Keratinocyte (primary cell): ENCODE results near the gene RPS23. TPM values are rescaled to one million over a fixed set of nuclear protein-coding genes. Genes with fewer than 3 reads are reported as not detected.

ENCODE experiments used
- DNase-seq: peaks from one replicate; pipeline ENCODE4 v3.0.0-alpha.2; 2011; ENCODE audit warnings: low read depth, missing footprints, low spot score
- FAIRE-seq: peaks from 2 replicates; lab custom pipeline; 2011; peaks lifted over from hg19 to GRCh38; lab: Jason Lieb, UNC
- H2AFZ ChIP-seq: 2 replicates; pipeline ENCODE4 v1.6.0; 2012; ENCODE audit warnings: low read length, control low read depth, inconsistent platforms; ENCODE audit not compliant: control insufficient read depth
- H3K27ac ChIP-seq: 2 replicates; pipeline ENCODE4 v1.5.1; 2011; ENCODE audit warnings: low read length; ENCODE audit not compliant: control insufficient read depth, insufficient read depth
- H3K27me3 ChIP-seq: 3 replicates; pipeline ENCODE4 v1.6.0; 2011; ENCODE audit warnings: low read length; ENCODE audit not compliant: control insufficient read depth, insufficient read depth; ENCODE audit errors: extremely low read depth
- H3K36me3 ChIP-seq, 2 experiments: 2 replicates in 1 of 2; 3 replicates in 1 of 2; pipeline ENCODE4 v1.5.1; 2011; ENCODE audit warnings: low read length in 2 of 2, mild to moderate bottlenecking in 1 of 2; ENCODE audit not compliant: control insufficient read depth in 2 of 2, insufficient read depth in 2 of 2; ENCODE audit errors: extremely low read depth in 1 of 2
- H3K4me1 ChIP-seq: 3 replicates; pipeline ENCODE4 v1.5.1; 2011; ENCODE audit warnings: low read length; ENCODE audit not compliant: control insufficient read depth, insufficient read depth; ENCODE audit errors: extremely low read depth
- H3K4me2 ChIP-seq: 3 replicates; pipeline ENCODE4 v1.6.0; 2011; ENCODE audit warnings: low read depth, low read length; ENCODE audit not compliant: control insufficient read depth, insufficient read depth; ENCODE audit errors: extremely low read depth
- H3K4me3 ChIP-seq, 3 experiments: fragments of 200-600 bp in 1 of 3; sonication (generic) in 1 of 3; 2 replicates in 2 of 3; 3 replicates in 1 of 3; pipeline ENCODE4 v1.5.1; 2011 to 2016; ENCODE audit warnings: low read length in 3 of 3, mild to moderate bottlenecking in 3 of 3, control low read depth in 2 of 3, inconsistent platforms in 1 of 3, low read depth in 1 of 3, mixed read lengths in 1 of 3, mixed run types in 1 of 3, moderate library complexity in 1 of 3; ENCODE audit not compliant: control insufficient read depth in 2 of 3, insufficient read depth in 2 of 3; ENCODE audit errors: extremely low read depth in 1 of 3
- H3K79me2 ChIP-seq: 2 replicates; pipeline ENCODE4 v1.6.0; 2012; ENCODE audit warnings: low read length; ENCODE audit not compliant: control insufficient read depth, insufficient read depth
- H3K9ac ChIP-seq: 3 replicates; pipeline ENCODE4 v1.6.0; 2011; ENCODE audit warnings: low read length; ENCODE audit not compliant: control insufficient read depth, insufficient read depth; ENCODE audit errors: extremely low read depth
- H3K9me1 ChIP-seq: 3 replicates; pipeline ENCODE4 v1.6.0; 2011; ENCODE audit warnings: low read length; ENCODE audit not compliant: control insufficient read depth, insufficient read depth; ENCODE audit errors: extremely low read depth
- H3K9me3 ChIP-seq: 2 replicates; pipeline ENCODE4 v1.5.1; 2012; ENCODE audit warnings: low read depth, low read length; ENCODE audit not compliant: control insufficient read depth
- H4K20me1 ChIP-seq: 3 replicates; pipeline ENCODE4 v1.6.0; 2011; ENCODE audit warnings: low read length; ENCODE audit not compliant: control insufficient read depth, insufficient read depth; ENCODE audit errors: extremely low read depth
- EZH2 ChIP-seq: IDR thresholded peaks from one replicate; pipeline ENCODE4 v1.6.1; 2012; ENCODE audit warnings: inconsistent platforms, mild to moderate bottlenecking, low read length, moderate library complexity
- dilution Hi-C: fragments of 300-500 bp; cut with MboI; formaldehyde crosslinking; loops from one replicate; pipeline ENCODE4 v1.7.0; 2020; ENCODE audit warnings: low sequenced_read_pairs; ENCODE audit not compliant: extremely low pct_ligation_motif_present
- polyA plus RNA-seq, 5 experiments: library from polyadenylated mRNA; depleted of rRNA in 3 of 5; stranded (reverse) in 3 of 5; stranded (forward) in 1 of 5; unstranded in 1 of 5; fragments of >200 nt; gene quantifications; 1 replicate in 1 of 5; 2 replicates in 3 of 5; 3 replicates in 1 of 5; pipeline versions ENCODE4 v1.2.1 to v1.2.3, GENCODE V29; 2011 to 2012; ENCODE audit warnings: missing spikeins in 2 of 5, low read depth in 1 of 5, low replicate concordance in 1 of 5
- TF ChIP-seq, protein P1 (sequence below), 3 experiments: IDR thresholded peaks in 1 of 3; conservative IDR thresholded peaks in 1 of 3; optimal IDR thresholded peaks in 1 of 3; 2 replicates in 2 of 3; 3 replicates in 1 of 3; pipeline versions ENCODE3 to v1.5.1; 2011; ENCODE audit warnings: low read length in 3 of 3, mild to moderate bottlenecking in 3 of 3, moderate library complexity in 2 of 3, control low read depth in 1 of 3, inconsistent platforms in 1 of 3; ENCODE audit not compliant: insufficient read depth in 2 of 3; ENCODE audit errors: extremely low read depth in 1 of 3

The RPS23 gene
- polyA plus RNA-seq, 1 donor (not counting 4 experiments of a cell fraction or from before 2014, with no cell fraction given), result 2,776 TPM

DNA sequence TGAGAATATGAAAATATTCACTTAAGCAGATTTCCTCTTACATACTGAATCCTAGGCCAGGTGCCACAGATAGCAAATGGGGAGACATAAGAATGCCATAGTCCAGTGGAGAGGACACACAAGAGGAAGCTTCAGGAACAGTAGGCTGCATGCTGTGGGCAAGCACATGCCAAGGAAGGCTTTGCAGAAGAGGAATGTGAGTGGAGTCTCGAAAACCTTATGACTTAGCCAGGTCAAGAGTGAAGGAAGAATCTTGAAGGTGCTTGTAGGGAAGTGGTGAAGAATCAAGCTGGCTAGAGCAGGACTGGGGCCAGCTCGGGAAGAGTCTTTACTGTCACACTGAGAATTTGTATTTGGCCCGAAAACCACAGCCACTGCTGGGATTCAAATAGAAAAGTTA lies 20.4 kb downstream of the RPS23 start:
- Histone ChIP-seq H3K4me2 (no peak overlapping the region), H3K27ac (no peak overlapping the region), H2AFZ (no peak overlapping the region), H4K20me1 (no peaks in the 10 kb centered on the region), H3K9me3 (no peaks in the 10 kb centered on the region), H3K9me1 (peaks cover 2% of the 10 kb centered on the region), H3K9ac (no peak overlapping the region), H3K27me3 (no peaks in the 10 kb centered on the region), H3K36me3 (no peaks in the 10 kb centered on the region), H3K4me3 (no peak overlapping the region), H3K79me2 (no peaks in the 10 kb centered on the region), H3K4me1 (no peaks in the 10 kb centered on the region)
- no peak for FAIRE-seq
- TF ChIP-seq, protein P1, sequence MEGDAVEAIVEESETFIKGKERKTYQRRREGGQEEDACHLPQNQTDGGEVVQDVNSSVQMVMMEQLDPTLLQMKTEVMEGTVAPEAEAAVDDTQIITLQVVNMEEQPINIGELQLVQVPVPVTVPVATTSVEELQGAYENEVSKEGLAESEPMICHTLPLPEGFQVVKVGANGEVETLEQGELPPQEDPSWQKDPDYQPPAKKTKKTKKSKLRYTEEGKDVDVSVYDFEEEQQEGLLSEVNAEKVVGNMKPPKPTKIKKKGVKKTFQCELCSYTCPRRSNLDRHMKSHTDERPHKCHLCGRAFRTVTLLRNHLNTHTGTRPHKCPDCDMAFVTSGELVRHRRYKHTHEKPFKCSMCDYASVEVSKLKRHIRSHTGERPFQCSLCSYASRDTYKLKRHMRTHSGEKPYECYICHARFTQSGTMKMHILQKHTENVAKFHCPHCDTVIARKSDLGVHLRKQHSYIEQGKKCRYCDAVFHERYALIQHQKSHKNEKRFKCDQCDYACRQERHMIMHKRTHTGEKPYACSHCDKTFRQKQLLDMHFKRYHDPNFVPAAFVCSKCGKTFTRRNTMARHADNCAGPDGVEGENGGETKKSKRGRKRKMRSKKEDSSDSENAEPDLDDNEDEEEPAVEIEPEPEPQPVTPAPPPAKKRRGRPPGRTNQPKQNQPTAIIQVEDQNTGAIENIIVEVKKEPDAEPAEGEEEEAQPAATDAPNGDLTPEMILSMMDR (optimal IDR thresholded peaks at IDR 0.05 in 1 of 3, IDR thresholded peaks at IDR 0.05 in 1 of 3, conservative IDR thresholded peaks at IDR 0.05 in 1 of 3; ENCODE audit: extremely low read depth in 1 of 3, insufficient read depth in 2 of 3, low read length in 3 of 3), result no peak
- no peak for TF ChIP-seq EZH2
- DNase-seq, result no peak
- dilution Hi-C loops, result no loop called here

DNA sequence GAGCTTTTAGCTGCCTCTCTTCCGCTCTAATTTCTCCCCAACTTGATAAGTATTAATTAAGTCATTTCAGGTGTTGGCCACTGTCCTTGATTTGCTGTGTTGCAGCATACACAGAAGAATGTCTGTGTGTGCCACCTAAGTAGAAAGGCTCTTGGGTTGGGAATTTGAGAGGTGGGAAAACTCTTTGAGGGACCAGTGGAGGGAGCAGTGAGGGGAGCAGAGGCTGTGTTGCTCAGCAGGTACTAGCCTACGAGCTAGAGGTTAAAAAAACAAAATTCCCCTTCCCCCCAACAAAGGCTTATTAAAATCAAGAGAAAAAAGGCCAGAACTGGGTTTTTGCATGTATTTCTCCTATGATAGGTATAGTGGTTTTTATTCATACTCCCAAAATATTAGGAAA lies 20.9 kb downstream of the RPS23 start:
- FAIRE-seq (no peak), DNase-seq (no peak)
- TF ChIP-seq, protein P1 (optimal IDR thresholded peaks at IDR 0.05 in 1 of 3, IDR thresholded peaks at IDR 0.05 in 1 of 3, conservative IDR thresholded peaks at IDR 0.05 in 1 of 3; ENCODE audit: extremely low read depth in 1 of 3, insufficient read depth in 2 of 3, low read length in 3 of 3), result no peak
- TF ChIP-seq EZH2, result no peak
- Histone ChIP-seq H3K4me1 (no peaks in the 10 kb centered on the region), H2AFZ (no peak overlapping the region), H3K4me2 (no peak overlapping the region), H3K36me3 (no peaks in the 10 kb centered on the region), H3K9me3 (no peaks in the 10 kb centered on the region), H3K27me3 (no peaks in the 10 kb centered on the region), H3K9ac (no peak overlapping the region), H4K20me1 (no peaks in the 10 kb centered on the region), H3K27ac (no peak overlapping the region), H3K9me1 (peaks cover 2% of the 10 kb centered on the region), H3K4me3 (no peak overlapping the region), H3K79me2 (no peaks in the 10 kb centered on the region)
- dilution Hi-C loops, result no loop called here
